ENCODE measurements around the gene CASK.

The CASK gene

DNA sequence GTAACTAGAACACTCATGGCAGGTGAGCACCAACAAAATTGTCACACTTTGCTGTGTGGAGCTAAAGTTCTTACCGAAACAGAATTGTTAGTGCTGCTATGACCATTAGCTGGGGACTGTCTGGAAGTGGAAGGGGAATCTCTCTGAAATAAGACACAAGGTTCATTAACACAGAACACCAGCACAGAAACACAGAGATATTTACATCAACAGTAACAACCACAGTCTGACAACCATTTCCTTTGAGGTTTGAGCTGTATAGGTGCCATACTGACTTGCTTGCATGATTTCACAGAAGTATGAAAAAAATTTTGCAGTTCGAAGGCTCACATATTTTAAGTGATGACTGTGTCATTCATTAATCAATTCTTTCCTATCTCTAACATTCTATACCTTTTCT, 366.4 kb downstream of the CASK start:
- Histone ChIP-seq H3K9me3 (ENCODE audit: control insufficient read depth in 1 of 2, low read length in 2 of 2) (no peaks in the 10 kb centered on the region), H3K27ac (ENCODE audit: low read length) (no peak overlapping the region), H3K36me3 (ENCODE audit: control insufficient read depth in 1 of 2, insufficient read depth in 2 of 2, low read length in 2 of 2) (peaks cover 0 to 2% of the 10 kb centered on the region in 2 donors), H3K4me3 (ENCODE audit: low read depth in 1 of 2, low read length in 2 of 2) (no peak overlapping the region), H3K27me3 (ENCODE audit: low read depth, low read length) (no peaks in the 10 kb centered on the region), H3K4me1 (ENCODE audit: control insufficient read depth in 1 of 2, insufficient read depth in 2 of 2, low read length in 2 of 2) (peaks cover 0 to 3% of the 10 kb centered on the region in 2 donors)

DNA sequence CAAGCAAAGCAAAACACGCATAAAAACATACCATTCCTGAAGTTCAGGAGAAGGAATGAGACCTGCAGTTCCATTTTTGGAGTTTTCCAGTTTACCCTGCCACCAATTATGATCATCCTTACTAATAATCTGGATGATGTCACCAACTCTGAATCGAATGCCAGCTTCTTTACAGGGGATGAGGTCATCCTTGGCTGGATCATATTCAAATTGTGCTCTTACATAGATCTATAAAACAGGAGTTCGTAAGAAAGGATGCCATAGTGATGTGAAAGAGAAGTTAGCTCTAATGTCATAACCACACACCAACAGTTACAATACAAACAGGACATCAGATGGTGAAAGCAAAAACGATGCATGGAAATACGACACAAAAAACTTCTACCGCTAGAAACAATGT, 369.7 kb downstream of the CASK start:
- Histone ChIP-seq H3K27ac (ENCODE audit: low read length) (no peak overlapping the region), H3K4me1 (ENCODE audit: control insufficient read depth in 1 of 2, insufficient read depth in 2 of 2, low read length in 2 of 2) (peaks cover 0 to 2% of the 10 kb centered on the region in 2 donors), H3K27me3 (ENCODE audit: low read depth, low read length) (no peaks in the 10 kb centered on the region), H3K4me3 (ENCODE audit: low read depth in 1 of 2, low read length in 2 of 2) (no peak overlapping the region), H3K36me3 (ENCODE audit: control insufficient read depth in 1 of 2, insufficient read depth in 2 of 2, low read length in 2 of 2) (peaks cover 0 to 2% of the 10 kb centered on the region in 2 donors), H3K9me3 (ENCODE audit: control insufficient read depth in 1 of 2, low read length in 2 of 2) (no peaks in the 10 kb centered on the region)

DNA sequence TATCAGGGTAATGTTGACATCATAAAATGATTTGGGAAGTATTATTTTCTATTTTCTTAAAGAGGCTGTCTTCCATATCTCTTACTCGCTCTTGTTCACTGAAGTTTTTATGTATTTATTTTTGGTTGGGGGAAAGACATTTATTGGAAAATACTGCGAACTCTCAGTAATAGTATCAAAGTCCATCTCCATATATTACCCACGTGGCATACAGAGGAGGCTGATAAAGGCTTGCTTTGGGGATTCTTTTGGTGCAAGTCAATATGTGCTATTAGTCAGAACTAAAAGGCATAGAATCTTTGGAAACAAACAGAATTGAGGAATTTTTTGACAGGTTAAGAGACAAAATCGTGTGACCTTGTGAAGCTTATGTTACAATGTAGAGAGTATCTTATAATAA, 374.9 kb downstream of the CASK start:
- Histone ChIP-seq H3K27ac (ENCODE audit: low read length) (no peak overlapping the region), H3K36me3 (ENCODE audit: control insufficient read depth in 1 of 2, insufficient read depth in 2 of 2, low read length in 2 of 2) (peaks cover 0 to 2% of the 10 kb centered on the region in 2 donors)

DNA sequence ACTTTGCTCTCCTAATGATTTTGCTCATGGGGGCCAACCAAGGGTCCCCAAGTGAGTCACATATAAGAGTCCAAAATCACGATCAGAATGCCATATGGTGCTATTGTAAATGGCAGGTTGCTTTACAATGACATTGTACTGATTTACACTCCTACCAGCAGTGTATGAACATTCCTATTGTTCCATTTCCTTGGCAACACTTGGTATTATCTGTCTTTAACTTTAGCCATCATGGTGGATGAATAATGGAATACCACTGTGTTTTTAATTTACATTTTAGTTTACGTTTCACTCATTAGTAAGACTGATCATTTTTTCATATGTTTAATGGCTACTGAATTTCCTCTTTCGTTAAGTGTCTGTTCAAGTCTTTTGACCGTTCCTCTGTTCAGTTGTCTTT, 379.7 kb downstream of the CASK start:
- peaks cover 0 to under 1% of the 10 kb centered on the region in 2 donors for H3K4me1 ChIP-seq (ENCODE audit: control insufficient read depth in 1 of 2, insufficient read depth in 2 of 2, low read length in 2 of 2)
- no peak overlapping the region for H3K4me3 ChIP-seq (ENCODE audit: low read depth in 1 of 2, low read length in 2 of 2)
- H3K27me3 ChIP-seq (ENCODE audit: low read depth, low read length) = no peaks in the 10 kb centered on the region
- H3K27ac ChIP-seq (ENCODE audit: low read length) = no peak overlapping the region
- peaks cover 0 to 5% of the 10 kb centered on the region in 2 donors for H3K36me3 ChIP-seq (ENCODE audit: control insufficient read depth in 1 of 2, insufficient read depth in 2 of 2, low read length in 2 of 2)
- H3K9me3 ChIP-seq (ENCODE audit: control insufficient read depth in 1 of 2, low read length in 2 of 2) = no peaks in the 10 kb centered on the region

More for the DNA sequence above, 374.9 kb downstream of the CASK start:
- no peaks in the 10 kb centered on the region for H3K9me3 ChIP-seq (ENCODE audit: control insufficient read depth in 1 of 2, low read length in 2 of 2)
- H3K4me1 ChIP-seq (ENCODE audit: control insufficient read depth in 1 of 2, insufficient read depth in 2 of 2, low read length in 2 of 2) = peaks cover 0 to 2% of the 10 kb centered on the region in 2 donors
- no peak overlapping the region for H3K4me3 ChIP-seq (ENCODE audit: low read depth in 1 of 2, low read length in 2 of 2)
- no peaks in the 10 kb centered on the region for H3K27me3 ChIP-seq (ENCODE audit: low read depth, low read length)

DNA sequence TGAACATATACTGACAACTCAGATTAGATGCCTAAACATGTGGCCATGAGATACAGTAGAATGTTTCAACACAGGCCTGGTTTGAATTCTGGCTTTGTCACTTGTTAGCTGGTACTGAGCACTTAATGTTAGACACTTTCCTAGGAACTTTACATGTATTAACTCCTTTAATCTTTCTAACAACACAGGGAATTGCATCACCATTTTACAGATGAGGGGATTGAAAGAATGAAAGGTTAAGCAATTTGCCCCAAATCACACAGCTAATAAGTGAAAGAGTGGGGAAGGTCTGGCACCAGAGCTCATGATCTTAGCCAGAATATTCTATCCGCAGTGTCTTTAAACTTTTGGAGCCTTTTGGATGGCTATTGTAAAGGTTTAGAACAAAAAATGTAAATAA, 380.3 kb downstream of the CASK start:
- no peaks in the 10 kb centered on the region for H3K4me1 ChIP-seq (ENCODE audit: control insufficient read depth in 1 of 2, insufficient read depth in 2 of 2, low read length in 2 of 2)
- peaks cover 0 to 5% of the 10 kb centered on the region in 2 donors for H3K36me3 ChIP-seq (ENCODE audit: control insufficient read depth in 1 of 2, insufficient read depth in 2 of 2, low read length in 2 of 2)
- no peaks in the 10 kb centered on the region for H3K9me3 ChIP-seq (ENCODE audit: control insufficient read depth in 1 of 2, low read length in 2 of 2)
- H3K27me3 ChIP-seq (ENCODE audit: low read depth, low read length) = no peaks in the 10 kb centered on the region
- no peak overlapping the region for H3K27ac ChIP-seq (ENCODE audit: low read length)
- no peak overlapping the region for H3K4me3 ChIP-seq (ENCODE audit: low read depth in 1 of 2, low read length in 2 of 2)

DNA sequence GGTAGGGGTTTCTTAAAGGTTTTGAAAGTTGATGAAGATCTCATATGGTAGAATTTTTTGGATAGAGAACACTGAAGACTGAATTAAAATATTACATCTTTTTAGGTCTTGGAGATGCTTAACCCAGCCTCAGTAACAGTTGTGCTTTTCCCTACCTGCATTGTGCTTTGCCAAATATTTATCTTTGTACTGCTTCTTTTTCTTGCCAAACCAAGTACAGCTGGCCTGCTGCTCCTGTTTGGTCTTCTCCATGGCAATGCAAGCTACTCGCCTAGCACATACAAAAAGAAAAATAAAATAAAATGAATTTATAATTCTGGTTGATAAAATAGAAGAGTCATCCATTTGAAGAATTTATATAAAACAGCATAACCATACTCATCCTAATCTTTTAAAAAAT, 380.8 kb downstream of the CASK start:
- H3K27me3 ChIP-seq (ENCODE audit: low read depth, low read length) = no peaks in the 10 kb centered on the region
- no peak overlapping the region for H3K27ac ChIP-seq (ENCODE audit: low read length)
- H3K9me3 ChIP-seq (ENCODE audit: control insufficient read depth in 1 of 2, low read length in 2 of 2) = no peaks in the 10 kb centered on the region
- no peaks in the 10 kb centered on the region for H3K4me1 ChIP-seq (ENCODE audit: control insufficient read depth in 1 of 2, insufficient read depth in 2 of 2, low read length in 2 of 2)
- peaks cover 0 to 5% of the 10 kb centered on the region in 2 donors for H3K36me3 ChIP-seq (ENCODE audit: control insufficient read depth in 1 of 2, insufficient read depth in 2 of 2, low read length in 2 of 2)
- no peak overlapping the region for H3K4me3 ChIP-seq (ENCODE audit: low read depth in 1 of 2, low read length in 2 of 2)

DNA sequence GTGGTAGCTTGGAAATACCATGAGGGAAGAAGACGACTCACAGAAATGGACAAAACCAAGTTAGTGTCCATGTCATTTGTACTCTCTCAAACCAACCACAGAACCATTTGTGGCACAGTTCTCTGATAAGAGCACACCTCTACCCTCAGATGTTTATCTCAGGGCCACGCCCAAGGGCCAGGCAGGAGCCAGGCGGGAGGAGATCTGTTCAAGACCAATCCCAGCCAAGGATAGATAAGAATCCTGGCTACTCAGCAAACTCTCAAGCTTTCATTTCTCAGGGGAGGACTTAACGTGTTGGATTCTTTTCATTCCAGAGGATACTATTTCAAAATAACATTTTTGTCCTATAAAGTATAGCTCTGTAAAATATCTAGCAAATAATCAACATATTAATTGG, 381.2 kb downstream of the CASK start:
- Histone ChIP-seq H3K4me3 (ENCODE audit: low read depth in 1 of 2, low read length in 2 of 2) (no peak overlapping the region), H3K4me1 (ENCODE audit: control insufficient read depth in 1 of 2, insufficient read depth in 2 of 2, low read length in 2 of 2) (no peaks in the 10 kb centered on the region), H3K36me3 (ENCODE audit: control insufficient read depth in 1 of 2, insufficient read depth in 2 of 2, low read length in 2 of 2) (peaks cover 0 to 5% of the 10 kb centered on the region in 2 donors), H3K9me3 (ENCODE audit: control insufficient read depth in 1 of 2, low read length in 2 of 2) (no peaks in the 10 kb centered on the region), H3K27me3 (ENCODE audit: low read depth, low read length) (no peaks in the 10 kb centered on the region), H3K27ac (ENCODE audit: low read length) (no peak overlapping the region)

DNA sequence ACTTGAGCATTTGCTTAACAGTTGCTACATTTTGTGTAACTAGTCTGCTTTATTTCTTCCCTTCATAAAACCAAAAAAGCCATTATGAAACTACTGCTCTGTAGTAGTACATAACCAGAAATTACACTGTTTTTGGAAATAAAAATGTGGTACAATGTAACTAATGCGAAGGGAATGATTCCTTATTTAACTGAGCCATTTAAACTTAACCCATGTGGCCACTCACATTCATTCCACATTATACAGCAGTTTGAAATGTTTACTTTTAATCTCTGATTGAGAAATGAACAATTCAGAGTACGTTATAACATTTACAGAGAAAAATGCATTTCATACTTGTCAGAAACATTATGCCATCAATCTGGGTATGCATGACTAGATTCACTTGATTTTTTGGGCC, 382.0 kb downstream of the CASK start:
- no peaks in the 10 kb centered on the region for H3K4me1 ChIP-seq (ENCODE audit: control insufficient read depth in 1 of 2, insufficient read depth in 2 of 2, low read length in 2 of 2)
- no peak overlapping the region for H3K4me3 ChIP-seq (ENCODE audit: low read depth in 1 of 2, low read length in 2 of 2)
- no peak overlapping the region for H3K27ac ChIP-seq (ENCODE audit: low read length)
- H3K9me3 ChIP-seq (ENCODE audit: control insufficient read depth in 1 of 2, low read length in 2 of 2) = no peaks in the 10 kb centered on the region
- H3K36me3 ChIP-seq (ENCODE audit: control insufficient read depth in 1 of 2, insufficient read depth in 2 of 2, low read length in 2 of 2) = peaks cover 0 to 5% of the 10 kb centered on the region in 2 donors
- H3K27me3 ChIP-seq (ENCODE audit: low read depth, low read length) = no peaks in the 10 kb centered on the region

DNA sequence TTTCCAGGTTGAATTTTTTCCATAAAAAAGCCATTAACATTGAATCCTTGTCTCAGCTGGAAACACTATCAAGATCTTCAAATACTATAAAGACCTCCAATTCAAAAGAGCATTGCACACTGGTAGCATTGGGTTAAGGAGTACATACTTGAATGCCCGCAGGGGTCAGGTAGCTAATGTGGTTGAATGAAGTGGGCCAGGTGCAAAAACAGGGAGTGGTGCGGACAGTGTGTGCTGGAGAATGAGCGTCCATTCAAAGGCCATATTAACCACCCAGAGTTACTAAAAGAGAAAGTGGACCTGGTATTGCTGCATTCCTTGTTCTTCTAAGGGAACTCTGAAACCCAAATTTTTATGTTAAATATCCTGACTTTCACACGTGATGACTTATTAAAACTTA, 384.6 kb downstream of the CASK start:
- H3K4me1 ChIP-seq (ENCODE audit: control insufficient read depth in 1 of 2, insufficient read depth in 2 of 2, low read length in 2 of 2) = no peaks in the 10 kb centered on the region
- H3K36me3 ChIP-seq (ENCODE audit: control insufficient read depth in 1 of 2, insufficient read depth in 2 of 2, low read length in 2 of 2) = peaks cover 0 to 5% of the 10 kb centered on the region in 2 donors
- no peaks in the 10 kb centered on the region for H3K27me3 ChIP-seq (ENCODE audit: low read depth, low read length)
- H3K9me3 ChIP-seq (ENCODE audit: control insufficient read depth in 1 of 2, low read length in 2 of 2) = no peaks in the 10 kb centered on the region
- H3K4me3 ChIP-seq (ENCODE audit: low read depth in 1 of 2, low read length in 2 of 2) = no peak overlapping the region
- no peak overlapping the region for H3K27ac ChIP-seq (ENCODE audit: low read length)

DNA sequence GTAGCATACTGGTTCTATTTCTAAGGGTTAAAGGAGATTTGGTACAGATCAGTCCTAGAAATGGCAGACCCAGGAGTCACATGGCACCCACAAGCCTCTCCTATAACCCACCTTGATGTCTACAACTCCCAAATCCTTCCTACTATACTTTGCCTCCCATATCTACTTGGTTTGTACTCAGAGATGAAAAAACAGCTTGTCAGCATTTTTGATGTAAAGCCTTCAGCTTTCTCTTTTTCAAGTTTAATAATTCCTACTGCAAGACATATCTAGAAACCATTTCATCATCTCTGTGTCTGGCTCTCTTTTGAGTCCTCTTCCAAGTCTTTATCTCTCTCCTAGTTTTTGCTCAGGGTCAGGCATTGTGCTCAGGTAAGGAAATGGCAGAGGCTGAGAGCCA, 393.3 kb downstream of the CASK start:
- H3K9me3 ChIP-seq (ENCODE audit: control insufficient read depth in 1 of 2, low read length in 2 of 2) = no peaks in the 10 kb centered on the region
- no peak overlapping the region for H3K4me3 ChIP-seq (ENCODE audit: low read depth in 1 of 2, low read length in 2 of 2)
- peaks cover 0 to 5% of the 10 kb centered on the region in 2 donors for H3K4me1 ChIP-seq (ENCODE audit: control insufficient read depth in 1 of 2, insufficient read depth in 2 of 2, low read length in 2 of 2)
- H3K27me3 ChIP-seq (ENCODE audit: low read depth, low read length) = no peaks in the 10 kb centered on the region
- H3K27ac ChIP-seq (ENCODE audit: low read length) = no peak overlapping the region
- H3K36me3 ChIP-seq (ENCODE audit: control insufficient read depth in 1 of 2, insufficient read depth in 2 of 2, low read length in 2 of 2) = peaks cover 15 to 16% of the 10 kb centered on the region in 2 donors

DNA sequence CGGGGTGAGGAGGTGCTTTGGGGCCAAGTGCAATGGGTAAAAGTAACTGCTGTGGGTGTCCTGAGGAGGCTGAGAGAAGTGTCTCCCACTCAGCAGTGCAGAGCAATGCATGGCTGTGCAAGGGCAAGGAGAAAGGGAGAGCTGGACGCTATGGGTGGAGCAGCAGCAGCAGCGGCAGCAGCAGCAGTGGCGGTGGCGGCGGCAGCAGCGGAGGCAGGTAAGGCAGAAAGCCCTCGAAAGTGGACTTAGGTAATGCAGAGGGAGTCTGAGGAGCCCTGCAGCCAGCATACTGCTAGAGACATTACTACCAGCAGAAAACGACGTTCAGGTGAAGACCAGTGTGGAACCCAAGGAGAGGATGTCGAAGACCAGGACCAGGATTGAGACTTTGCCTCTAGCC, 394.1 kb downstream of the CASK start:
- no peaks in the 10 kb centered on the region for H3K9me3 ChIP-seq (ENCODE audit: control insufficient read depth in 1 of 2, low read length in 2 of 2)
- no peak overlapping the region for H3K27ac ChIP-seq (ENCODE audit: low read length)
- peaks cover 15 to 16% of the 10 kb centered on the region in 2 donors for H3K36me3 ChIP-seq (ENCODE audit: control insufficient read depth in 1 of 2, insufficient read depth in 2 of 2, low read length in 2 of 2)
- peaks cover 0 to 7% of the 10 kb centered on the region in 2 donors for H3K4me1 ChIP-seq (ENCODE audit: control insufficient read depth in 1 of 2, insufficient read depth in 2 of 2, low read length in 2 of 2)
- H3K27me3 ChIP-seq (ENCODE audit: low read depth, low read length) = no peaks in the 10 kb centered on the region
- no peak overlapping the region for H3K4me3 ChIP-seq (ENCODE audit: low read depth in 1 of 2, low read length in 2 of 2)

DNA sequence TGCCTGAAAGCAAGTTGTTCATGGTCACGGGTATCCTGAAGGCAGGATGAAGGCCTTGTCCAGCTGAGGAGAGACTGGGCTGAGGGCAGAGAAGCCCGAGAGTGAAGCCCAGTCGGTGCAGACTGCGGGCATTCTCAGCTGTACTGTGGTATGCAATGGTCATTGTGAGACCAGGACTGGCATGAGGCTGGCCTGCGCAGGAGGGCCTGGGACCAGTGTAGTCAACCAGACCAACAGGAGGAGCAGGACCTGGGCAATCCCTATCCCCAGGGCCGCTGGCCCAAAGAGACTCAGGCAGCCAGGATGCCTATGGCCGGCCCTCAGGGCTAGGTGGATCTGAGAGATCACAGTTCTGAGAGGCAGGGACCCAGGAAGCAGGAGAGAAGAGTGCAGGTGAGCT, 394.6 kb downstream of the CASK start:
- H3K4me1 ChIP-seq (ENCODE audit: control insufficient read depth in 1 of 2, insufficient read depth in 2 of 2, low read length in 2 of 2) = peaks cover 0 to 7% of the 10 kb centered on the region in 2 donors
- no peak overlapping the region for H3K4me3 ChIP-seq (ENCODE audit: low read depth in 1 of 2, low read length in 2 of 2)
- no peaks in the 10 kb centered on the region for H3K9me3 ChIP-seq (ENCODE audit: control insufficient read depth in 1 of 2, low read length in 2 of 2)
- no peaks in the 10 kb centered on the region for H3K27me3 ChIP-seq (ENCODE audit: low read depth, low read length)
- H3K36me3 ChIP-seq (ENCODE audit: control insufficient read depth in 1 of 2, insufficient read depth in 2 of 2, low read length in 2 of 2) = peaks cover 15 to 16% of the 10 kb centered on the region in 2 donors
- H3K27ac ChIP-seq (ENCODE audit: low read length) = no peak overlapping the region

Data from muscle layer of duodenum (tissue), 2 donors.